ENCODE measurements around the gene MVP.
"Not testable (repeated sequence)": the region's sequence is repeated elsewhere in the genome, so short reads cannot be mapped to it uniquely, and the experiment has no call there.

MVP gene

DNA sequence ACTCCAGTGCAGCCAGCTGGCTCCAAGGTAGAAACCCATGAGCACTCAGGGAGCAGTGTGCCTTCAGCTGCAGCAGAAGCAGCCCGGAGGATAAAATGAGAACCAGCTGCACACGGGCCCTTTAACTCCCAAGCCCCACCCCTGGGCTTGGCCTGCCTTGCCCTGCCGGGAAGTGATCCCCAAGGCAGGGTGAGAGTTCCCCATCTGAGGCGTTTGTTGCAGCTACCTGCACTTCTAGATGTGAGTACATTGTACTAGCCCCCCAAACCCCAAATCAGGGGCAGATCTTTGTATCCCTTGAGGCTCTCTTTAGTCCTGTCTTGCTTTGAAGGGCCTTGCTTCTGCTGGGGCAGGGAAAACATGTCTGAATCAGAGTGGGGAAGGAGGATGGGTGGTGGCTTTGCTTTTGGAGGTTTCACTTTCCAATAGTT is at the start of gene MVP:
MVP (plus strand) TSS at position 192 of the 431 bp plus-strand sequence. CDS start 10,088 bp downstream, outside the sequence.
- DNase-seq = peak; percentile 46 to 49

DNA sequence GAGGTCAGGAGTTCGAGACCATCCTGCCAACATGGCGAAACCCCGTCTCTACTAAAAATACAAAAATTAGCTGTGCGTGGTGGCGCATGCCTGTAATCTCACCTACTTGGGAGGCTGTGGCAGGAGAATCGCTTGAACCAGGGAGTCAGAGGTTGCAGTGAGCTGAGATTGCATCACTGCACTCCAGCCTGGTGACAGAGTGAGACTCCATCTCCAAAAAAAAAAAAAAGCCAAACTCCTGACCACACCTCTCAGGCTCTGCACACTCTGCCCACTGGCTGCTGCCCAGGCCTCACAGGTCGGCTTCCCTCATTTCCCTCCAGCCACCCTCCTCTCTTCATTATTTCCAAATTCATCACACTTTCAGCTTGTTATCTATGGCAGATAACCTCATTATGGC is 47.9 kb upstream of the MVP start:
- not testable (repeated sequence) for DNase-seq

- DNase-seq = no peak
Observed at GRCh38 chr16:29774730-29775129, 45.5 kb upstream of the MVP start.

DNA sequence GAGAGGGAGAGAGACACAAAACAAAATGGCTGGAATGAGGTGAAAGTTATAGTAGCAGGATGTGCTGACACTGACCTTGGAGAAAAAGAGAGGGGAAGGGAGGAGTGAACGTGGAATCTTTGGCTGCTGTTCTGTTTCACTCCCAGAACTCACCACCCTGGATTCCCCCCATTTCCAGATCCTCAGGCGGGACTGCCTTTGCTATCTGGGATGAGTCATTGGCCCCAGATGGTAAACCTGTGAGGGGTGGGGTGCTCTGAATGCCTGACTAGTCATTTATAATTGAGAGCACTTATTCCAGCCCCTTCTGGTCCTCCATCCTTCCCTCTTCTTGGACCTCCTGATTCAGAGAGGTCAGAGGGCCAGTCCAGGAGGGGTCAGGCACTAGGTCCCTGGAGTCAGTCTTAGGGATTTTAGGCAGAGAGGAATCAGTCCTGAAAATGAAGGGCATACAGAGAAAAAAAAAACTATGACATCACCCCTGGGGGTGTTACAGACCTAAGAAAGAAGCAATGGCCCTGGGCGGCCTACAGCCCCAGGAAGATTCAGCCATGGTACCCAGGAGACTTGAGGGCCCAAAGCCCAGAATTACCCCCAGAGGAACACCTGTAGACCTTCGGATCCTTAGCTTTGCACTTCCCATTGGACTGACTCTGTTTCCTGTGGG is 44.4 kb upstream of the MVP start:
- no peak for DNase-seq

DNA sequence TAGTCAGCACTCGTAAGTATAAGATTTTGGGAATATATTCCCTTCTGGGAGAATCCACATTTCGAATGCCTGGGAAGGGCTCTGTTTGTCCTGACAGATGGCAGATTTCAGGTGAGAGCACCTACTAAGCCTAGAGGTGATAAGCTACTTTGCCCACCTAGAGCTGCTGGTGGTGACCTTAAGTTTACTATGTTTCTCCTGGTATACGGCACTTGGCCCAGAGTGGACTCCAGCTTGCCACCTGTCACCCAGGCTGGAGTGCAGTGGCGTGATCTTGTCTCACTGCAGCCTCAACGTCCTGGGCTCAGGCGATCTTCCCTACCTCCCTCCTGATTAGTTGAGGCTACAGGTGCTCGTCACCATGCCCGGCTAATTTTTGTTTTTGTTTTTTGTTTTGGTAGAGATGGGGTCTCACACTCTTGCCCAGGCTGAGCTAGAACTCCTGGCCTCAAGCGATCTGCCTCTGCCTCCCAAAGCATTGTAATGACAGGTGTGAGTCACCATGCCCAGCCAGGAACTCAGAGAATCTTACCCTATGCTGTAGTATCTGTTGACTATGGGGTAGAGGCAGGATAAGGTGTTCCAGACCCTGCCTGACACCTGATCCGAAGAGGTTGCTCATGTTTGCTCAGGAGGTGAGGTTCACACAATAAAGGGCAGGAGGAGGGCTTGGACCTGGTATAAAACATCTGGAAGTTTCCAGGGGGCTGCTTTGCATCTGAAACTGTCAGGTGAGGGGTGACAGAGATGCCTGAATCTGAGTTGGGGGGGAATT is 42.5 kb upstream of the MVP start, which contains the start of gene ZG16:
ZG16 (plus strand) TSS at position 681 of the 775 bp plus-strand sequence. CDS start 1,011 bp downstream, outside the sequence.
- DNase-seq = no peak

GRCh38 chr16:29779474-29779873 is 40.8 kb upstream of the MVP start:
- no peak for DNase-seq

GRCh38 chr16:29783094-29783953 is 36.9 kb upstream of the MVP start:
- DNase-seq = not testable (repeated sequence)

DNA sequence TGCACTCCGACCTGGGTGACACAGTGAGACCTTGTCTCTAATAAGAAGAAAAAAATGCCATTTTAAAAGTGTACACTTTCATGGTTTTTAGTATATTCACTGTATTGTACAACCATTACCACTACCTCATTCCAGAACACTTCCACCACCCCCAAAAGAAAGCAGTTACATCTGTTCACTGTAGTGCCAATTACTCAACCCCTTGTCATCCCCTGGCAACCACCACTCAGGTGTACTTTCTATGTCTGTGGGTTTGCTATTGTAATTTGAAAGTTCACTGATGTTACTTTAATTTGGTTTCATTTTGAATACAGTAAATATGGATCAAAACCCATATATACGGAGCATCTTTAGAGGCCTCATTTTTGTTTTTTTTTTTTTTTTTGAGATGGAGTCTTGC is 36.1 kb upstream of the MVP start:
- peak; percentile 14 to 19 for DNase-seq

DNA sequence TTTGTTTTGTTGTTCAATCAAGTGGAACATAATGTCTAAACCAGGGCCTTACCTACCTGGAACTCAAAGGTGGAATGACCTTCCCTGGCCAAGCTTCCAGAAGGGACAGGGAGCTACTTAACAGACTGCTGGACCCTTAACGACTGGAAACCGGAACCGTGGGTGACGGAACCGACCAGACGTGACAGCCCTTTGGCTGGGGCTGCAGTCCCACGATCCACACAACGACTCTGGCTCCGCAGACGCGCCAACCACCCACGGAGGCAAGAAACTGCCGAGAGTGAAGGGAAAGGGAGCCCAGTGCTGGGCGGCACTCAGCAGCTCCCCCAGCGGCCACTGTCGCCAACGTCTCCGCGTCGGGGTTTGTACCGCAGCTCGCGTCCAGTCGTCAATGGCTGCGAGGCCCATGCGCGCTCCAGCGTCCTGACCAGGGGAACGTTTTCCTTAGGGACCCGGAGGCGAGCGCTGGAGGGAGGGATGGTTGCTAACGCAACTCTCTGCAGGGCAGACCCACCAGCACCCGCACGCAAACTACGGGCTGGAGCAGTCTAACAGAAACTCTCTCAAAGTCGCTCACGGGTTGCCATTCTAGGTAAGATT is 35.3 kb upstream of the MVP start:
- peak; percentile 71 to 75 for DNase-seq

DNA sequence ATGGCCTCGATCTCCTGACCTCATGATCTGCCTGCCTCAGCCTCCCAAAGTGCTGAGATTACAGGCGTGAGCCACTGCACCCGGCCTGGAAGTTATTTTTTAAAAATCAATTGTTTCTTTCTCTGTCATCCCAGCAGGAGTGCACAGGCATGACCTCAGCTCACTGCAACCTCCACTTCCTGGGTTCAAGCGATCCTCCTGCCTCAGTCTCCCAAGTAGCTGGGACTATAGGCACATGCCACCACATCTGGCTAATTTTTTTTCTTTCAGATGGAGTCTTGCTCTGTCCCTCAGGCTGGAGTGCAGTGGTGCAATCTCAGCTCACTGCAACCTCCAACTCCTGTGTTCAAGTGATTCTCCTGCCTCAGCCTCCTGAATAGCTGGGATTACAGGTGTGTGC is 33.1 kb upstream of the MVP start:
- DNase-seq = not testable (repeated sequence)

GRCh38 chr16:29789775-29790182 is 30.5 kb upstream of the MVP start:
- no peak for DNase-seq

GRCh38 chr16:29790183-29790948 is 29.9 kb upstream of the MVP start, which contains the start of gene KIF22:
KIF22 (plus strand) TSS chr16:29790751; CDS start chr16:29790760, 9 bp downstream.
- peak; percentile 100 for DNase-seq

DNA sequence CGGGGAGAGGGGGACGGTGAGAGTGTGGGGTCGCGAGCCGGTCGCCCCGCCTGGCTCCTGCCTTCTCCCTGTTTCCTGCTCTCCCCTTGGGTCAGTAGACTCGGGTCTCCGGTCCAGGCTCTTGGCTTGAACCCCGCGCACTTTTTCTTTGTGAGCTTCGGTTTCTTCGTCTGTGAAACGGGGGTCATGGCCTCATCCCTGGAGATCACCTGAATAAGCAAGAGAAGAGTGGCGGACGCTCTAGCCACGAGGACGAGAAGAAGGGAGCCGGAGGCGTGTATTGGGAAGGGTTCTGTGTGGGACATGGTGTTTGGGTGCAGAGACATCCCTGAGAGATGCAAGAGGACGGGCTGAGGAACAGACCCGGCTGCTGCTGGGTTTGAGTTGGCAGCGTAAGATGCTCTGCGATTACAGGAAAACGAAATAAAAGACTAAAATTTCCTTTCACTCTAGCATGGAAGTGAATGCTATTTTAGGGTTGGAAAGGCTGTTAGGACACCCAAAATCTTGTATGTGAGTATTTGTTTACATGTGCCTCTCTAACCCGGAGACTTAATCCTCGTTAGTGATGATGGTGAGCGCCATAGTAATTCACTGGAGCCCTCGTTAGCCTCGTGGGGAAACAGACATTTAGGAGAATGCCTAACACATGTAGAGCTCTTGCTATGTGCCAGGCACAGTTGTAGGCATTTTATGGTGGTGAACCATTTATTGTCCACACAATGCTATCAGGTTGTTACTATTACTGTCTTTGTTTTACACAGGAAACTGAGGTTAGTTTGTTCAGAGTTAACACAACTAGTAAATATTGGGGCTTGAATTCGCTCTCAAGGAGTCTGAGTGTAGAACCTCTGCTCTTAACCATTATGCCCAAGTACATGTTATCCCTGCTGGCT is 29.1 kb upstream of the MVP start:
- DNase-seq = no peak

GRCh38 chr16:29791845-29792807 is 28.1 kb upstream of the MVP start:
- DNase-seq = no peak

DNA sequence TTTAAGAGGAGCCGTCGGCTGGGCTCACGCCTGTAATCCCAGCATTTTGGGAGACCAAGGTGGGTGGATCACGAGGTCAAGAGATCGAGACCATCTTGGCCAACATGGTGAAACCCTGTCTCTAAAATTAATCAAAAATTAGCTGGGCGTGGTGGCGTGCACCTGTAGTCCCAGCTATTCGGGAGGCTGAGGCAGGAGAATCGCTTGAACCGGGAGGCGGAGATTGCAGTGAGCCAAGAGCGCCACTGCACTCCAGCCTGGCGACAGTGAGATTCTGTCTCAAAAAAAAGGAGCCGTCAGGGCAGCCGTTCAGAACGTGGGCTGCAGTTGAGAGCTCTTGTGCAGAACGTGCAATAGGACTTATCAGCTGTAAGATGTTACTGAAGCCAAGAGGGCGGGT is 27.1 kb upstream of the MVP start:
- not testable (repeated sequence) for DNase-seq

- DNase-seq = no peak
Observed at GRCh38 chr16:29794231-29794710, 26.0 kb upstream of the MVP start.

- DNase-seq = no peak
Observed at GRCh38 chr16:29802416-29802935, 17.8 kb upstream of the MVP start.

DNA sequence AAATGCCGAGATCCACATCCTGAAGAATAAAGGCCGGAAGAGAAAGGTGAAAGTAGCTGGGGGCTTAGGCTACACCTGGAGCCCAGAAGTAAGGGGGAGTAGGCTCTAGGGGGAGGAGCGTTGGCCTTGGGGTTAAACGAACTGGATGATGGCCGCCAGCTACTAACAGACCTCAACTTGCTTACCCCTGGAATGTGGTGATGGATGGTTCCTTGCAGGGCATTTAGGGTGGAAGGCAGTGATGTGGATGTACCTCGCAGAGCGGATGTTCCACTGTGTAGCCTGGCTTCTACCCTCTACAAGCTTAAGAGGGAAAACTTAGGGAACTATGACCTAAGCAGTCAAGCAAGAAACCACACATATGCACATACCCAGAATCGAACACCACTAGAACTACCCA is 16.2 kb upstream of the MVP start:
- DNase-seq = no peak

Measured in activated CD4-positive, alpha-beta T cell treated with anti-CD3 and anti-CD28 coated beads for 4 hours (primary cell).